ENCODE measurements around the gene PLEKHN1.

The PLEKHN1 gene

GRCh38 chr1:951364-951763 lies 14.9 kb upstream of the PLEKHN1 start:
- TF ChIP-seq CTCF (IDR thresholded peaks at IDR 0.05; ENCODE audit: low read depth, low read length), result peak; percentile 3
- no peak for TF ChIP-seq MYC (IDR thresholded peaks at IDR 0.05; ENCODE audit: low read depth, low read length)

GRCh38 chr1:952201-952600 lies 14.1 kb upstream of the PLEKHN1 start:
- TF ChIP-seq, protein P1, sequence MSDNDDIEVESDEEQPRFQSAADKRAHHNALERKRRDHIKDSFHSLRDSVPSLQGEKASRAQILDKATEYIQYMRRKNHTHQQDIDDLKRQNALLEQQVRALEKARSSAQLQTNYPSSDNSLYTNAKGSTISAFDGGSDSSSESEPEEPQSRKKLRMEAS (IDR thresholded peaks at IDR 0.05; ENCODE audit: low read depth, low read length), result no peak
- TF ChIP-seq CTCF (IDR thresholded peaks at IDR 0.05; ENCODE audit: low read depth, low read length), result no peak
- TF ChIP-seq MYC (IDR thresholded peaks at IDR 0.05; ENCODE audit: low read depth, low read length), result no peak
- DNase-seq (ENCODE audit: low read depth), result no peak
- no peak overlapping the region for H3K4me3 ChIP-seq (ENCODE audit: low read depth, low read length)

More at GRCh38 chr1:951364-951763, 14.9 kb upstream of the PLEKHN1 start:
- no peak for DNase-seq (ENCODE audit: low read depth)
- no peak overlapping the region for H3K4me3 ChIP-seq (ENCODE audit: low read depth, low read length)

GRCh38 chr1:952603-953002 lies 13.7 kb upstream of the PLEKHN1 start:
- no peak for DNase-seq (ENCODE audit: low read depth)
- no peak overlapping the region for H3K4me3 ChIP-seq (ENCODE audit: low read depth, low read length)

DNA sequence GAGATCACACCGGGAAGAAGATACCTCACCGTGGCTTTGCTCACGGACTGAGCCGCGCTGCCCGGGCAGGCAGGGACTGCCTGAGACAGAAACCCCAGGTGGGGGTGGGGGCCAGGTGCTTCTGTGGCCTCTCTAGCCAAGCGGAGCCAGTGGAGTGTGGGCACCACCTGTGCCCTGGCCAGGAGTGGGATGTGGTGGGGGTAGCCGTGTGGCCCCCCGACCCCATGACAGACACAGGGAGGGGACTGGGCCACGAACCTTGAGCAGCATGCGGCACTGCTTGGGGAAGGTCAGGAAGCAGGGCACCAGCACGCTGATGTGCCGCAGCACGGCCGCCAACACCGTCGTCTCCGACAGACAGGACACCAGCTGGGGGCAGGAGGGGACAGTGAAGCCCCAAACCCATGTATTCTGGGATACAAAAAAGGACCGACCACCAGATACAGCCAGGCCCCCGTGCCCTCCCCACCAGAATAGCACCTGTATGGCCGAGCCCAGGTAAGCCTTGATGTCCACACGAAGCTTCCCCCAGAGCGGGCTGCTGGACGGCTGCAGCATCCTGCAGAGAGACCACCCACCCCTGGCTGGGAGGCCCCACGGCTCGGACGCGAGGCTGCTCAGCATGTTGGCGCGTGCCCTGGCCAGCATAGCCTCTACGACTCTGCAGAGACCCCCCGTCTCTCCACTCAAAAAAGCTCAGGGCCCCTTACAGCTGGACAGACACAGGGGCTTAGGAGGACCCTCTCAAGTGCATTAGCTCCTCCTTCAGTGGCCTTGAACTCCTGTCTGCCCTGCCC lies 12.6 kb upstream of the PLEKHN1 start:
- TF ChIP-seq POLR2A (IDR thresholded peaks at IDR 0.05; ENCODE audit: extremely low read depth, insufficient read length) (no peak), CTCF (IDR thresholded peaks at IDR 0.05; ENCODE audit: low read depth, low read length) (no peak), MYC (IDR thresholded peaks at IDR 0.05; ENCODE audit: low read depth, low read length) (no peak)
- TF ChIP-seq, protein P1 (IDR thresholded peaks at IDR 0.05; ENCODE audit: low read depth, low read length), result no peak
- no peak for DNase-seq (ENCODE audit: low read depth)
- no peak overlapping the region for H3K4me3 ChIP-seq (ENCODE audit: low read depth, low read length)

More at GRCh38 chr1:952603-953002, 13.7 kb upstream of the PLEKHN1 start:
- TF ChIP-seq MYC (IDR thresholded peaks at IDR 0.05; ENCODE audit: low read depth, low read length) (no peak), POLR2A (IDR thresholded peaks at IDR 0.05; ENCODE audit: extremely low read depth, insufficient read length) (no peak)

GRCh38 chr1:954927-955326 lies 11.4 kb upstream of the PLEKHN1 start:
- DNase-seq (ENCODE audit: low read depth), result no peak
- TF ChIP-seq CTCF (IDR thresholded peaks at IDR 0.05; ENCODE audit: low read depth, low read length) (no peak), MYC (IDR thresholded peaks at IDR 0.05; ENCODE audit: low read depth, low read length) (no peak), POLR2A (IDR thresholded peaks at IDR 0.05; ENCODE audit: extremely low read depth, insufficient read length) (no peak)
- TF ChIP-seq, protein P1 (IDR thresholded peaks at IDR 0.05; ENCODE audit: low read depth, low read length), result no peak
- H3K4me3 ChIP-seq (ENCODE audit: low read depth, low read length), result no peak overlapping the region

- DNase-seq (ENCODE audit: low read depth), result no peak
- TF ChIP-seq CTCF (IDR thresholded peaks at IDR 0.05; ENCODE audit: low read depth, low read length) (no peak), MYC (IDR thresholded peaks at IDR 0.05; ENCODE audit: low read depth, low read length) (no peak), POLR2A (IDR thresholded peaks at IDR 0.05; ENCODE audit: extremely low read depth, insufficient read length) (no peak)
- TF ChIP-seq, protein P1 (IDR thresholded peaks at IDR 0.05; ENCODE audit: low read depth, low read length), result no peak
- H3K4me3 ChIP-seq (ENCODE audit: low read depth, low read length), result no peak overlapping the region
Observed at GRCh38 chr1:955474-955873, 10.8 kb upstream of the PLEKHN1 start.
